Naive B cell (primary cell): ENCODE data around the gene POLR3G. TPM values are rescaled to one million over a fixed set of nuclear protein-coding genes. Genes with fewer than 3 reads are reported as not detected.

Source experiments
- ATAC-seq, 2 donors: fragments of 150-1000 bp; cut with Tn5 transposase; 2 replicates each; pipeline ENCODE4 v1.10.0; 2021; ENCODE audit warnings: low read depth in 2 of 2, mild to moderate bottlenecking in 2 of 2, moderate library complexity in 2 of 2
- DNase-seq: peaks from one replicate; pipeline ENCODE4 v3.0.0; 2022
- H3K27ac Mint-ChIP-seq, 6 donors: one replicate each; pipeline ENCODE4 v1.8.0; 2020 to 2022; ENCODE audit warnings: mild to moderate bottlenecking in 6 of 6, mixed read lengths in 6 of 6, moderate library complexity in 5 of 6, inconsistent platforms in 2 of 6
- H3K27me3 Mint-ChIP-seq, 3 donors: one replicate each; pipeline ENCODE4 v1.8.0; 2021 to 2022; ENCODE audit warnings: mixed read lengths in 3 of 3, mild to moderate bottlenecking in 1 of 3
- H3K36me3 Mint-ChIP-seq, 2 donors: one replicate each; pipeline ENCODE4 v1.8.0; 2020 to 2022; ENCODE audit warnings: mixed read lengths in 2 of 2, inconsistent platforms in 1 of 2, mild to moderate bottlenecking in 1 of 2
- H3K4me1 Mint-ChIP-seq, 3 donors: one replicate each; pipeline ENCODE4 v1.8.0; 2020 to 2022; ENCODE audit warnings: mixed read lengths in 3 of 3, inconsistent platforms in 1 of 3, mild to moderate bottlenecking in 1 of 3, moderate library complexity in 1 of 3
- H3K4me3 Mint-ChIP-seq, 8 donors: one replicate each; pipeline ENCODE4 v1.8.0; 2020 to 2022; ENCODE audit warnings: mild to moderate bottlenecking in 8 of 8, mixed read lengths in 8 of 8, moderate library complexity in 8 of 8, inconsistent platforms in 2 of 8
- H3K9me3 Mint-ChIP-seq, 7 donors: one replicate each; pipeline ENCODE4 v1.8.0; 2020 to 2022; ENCODE audit warnings: mixed read lengths in 7 of 7, mild to moderate bottlenecking in 5 of 7, inconsistent platforms in 2 of 7, moderate library complexity in 1 of 7
- polyA plus RNA-seq, 6 donors: library from polyadenylated mRNA; unstranded; fragments of 300-500 nt; fragmentation: Illumina TruSeq; gene quantifications; one replicate each; pipeline ENCODE4 v1.2.3, GENCODE V29; 2021; ENCODE audit warnings: low read depth in 6 of 6

The POLR3G gene, protein sequence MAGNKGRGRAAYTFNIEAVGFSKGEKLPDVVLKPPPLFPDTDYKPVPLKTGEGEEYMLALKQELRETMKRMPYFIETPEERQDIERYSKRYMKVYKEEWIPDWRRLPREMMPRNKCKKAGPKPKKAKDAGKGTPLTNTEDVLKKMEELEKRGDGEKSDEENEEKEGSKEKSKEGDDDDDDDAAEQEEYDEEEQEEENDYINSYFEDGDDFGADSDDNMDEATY
- polyA plus RNA-seq, result 1 to 10 TPM in 4 of 6 donors, under 1 TPM in 1, not detected in 1; 0.95 to 4.6 (median 2.6) TPM

DNA sequence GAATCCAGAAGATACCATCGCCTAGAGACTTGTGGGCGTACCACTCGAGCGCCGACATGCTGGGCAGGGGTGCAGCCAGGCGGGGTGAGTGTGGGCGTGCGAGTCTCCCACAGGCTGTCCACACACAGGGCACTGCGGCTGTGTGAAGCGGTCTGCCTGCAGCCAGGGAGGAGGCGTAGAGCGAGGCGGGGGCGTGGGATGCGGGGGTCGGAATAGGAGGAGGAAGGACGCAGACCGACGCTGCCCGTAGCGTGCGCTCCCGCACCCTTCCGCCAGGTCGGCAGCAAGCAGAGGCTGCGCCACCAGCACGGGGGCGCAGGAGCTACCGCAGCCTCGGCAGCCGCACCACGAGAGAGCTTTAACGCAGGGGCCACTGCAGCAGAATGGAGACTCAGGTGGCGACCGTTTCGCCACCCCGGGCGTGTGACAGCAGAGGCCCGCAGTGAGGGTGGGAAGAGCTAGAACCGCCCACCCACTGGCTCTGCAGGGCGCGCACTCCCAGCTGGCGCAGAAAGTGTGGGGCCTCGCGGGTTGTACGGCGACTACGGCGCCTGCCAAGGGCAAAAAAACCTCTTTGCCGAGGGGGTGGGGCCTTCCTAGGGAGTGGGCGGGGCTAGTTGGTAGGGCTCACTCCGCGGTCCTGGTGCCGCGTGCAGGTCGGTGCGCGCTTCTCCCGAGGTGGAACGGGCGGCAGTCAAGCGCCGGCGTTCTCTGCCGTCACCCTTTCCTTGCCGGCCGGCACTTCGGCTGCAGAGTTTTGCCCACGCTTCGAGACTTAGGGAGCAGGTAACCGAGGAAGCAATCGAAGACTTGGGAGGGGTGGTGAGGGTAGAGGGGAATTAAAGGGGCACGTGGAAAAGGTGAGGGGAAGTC lies at the start of gene POLR3G, which contains the start of gene MBLAC2:
Gene POLR3G (plus strand): TSS at position 630 of the 873 bp plus-strand sequence. CDS start 10,704 bp downstream, outside the sequence.
Gene MBLAC2 (minus strand): TSS at position 537 of the 873 bp plus-strand sequence. CDS start 479 bp downstream, at position 58.
- H3K27ac Mint-ChIP-seq, result peak within 1 kb of the TSS; percentile 76 to 98 (median 92)
- peaks cover 0 to under 1% (median 0%) of the 10 kb centered on the region in 7 donors for H3K9me3 Mint-ChIP-seq
- H3K36me3 Mint-ChIP-seq, result peaks cover 0 to 5% of the 10 kb centered on the region in 2 donors
- DNase-seq (peak; percentile 92), ATAC-seq (peak; percentile 84 to 86)
- H3K4me3 Mint-ChIP-seq, result peak within 1 kb of the TSS; percentile 92 to 99 (median 98)
- peaks cover 30 to 39% (median 35%) of the 10 kb centered on the region in 3 donors for H3K4me1 Mint-ChIP-seq
- no peaks in the 10 kb centered on the region for H3K27me3 Mint-ChIP-seq

DNA sequence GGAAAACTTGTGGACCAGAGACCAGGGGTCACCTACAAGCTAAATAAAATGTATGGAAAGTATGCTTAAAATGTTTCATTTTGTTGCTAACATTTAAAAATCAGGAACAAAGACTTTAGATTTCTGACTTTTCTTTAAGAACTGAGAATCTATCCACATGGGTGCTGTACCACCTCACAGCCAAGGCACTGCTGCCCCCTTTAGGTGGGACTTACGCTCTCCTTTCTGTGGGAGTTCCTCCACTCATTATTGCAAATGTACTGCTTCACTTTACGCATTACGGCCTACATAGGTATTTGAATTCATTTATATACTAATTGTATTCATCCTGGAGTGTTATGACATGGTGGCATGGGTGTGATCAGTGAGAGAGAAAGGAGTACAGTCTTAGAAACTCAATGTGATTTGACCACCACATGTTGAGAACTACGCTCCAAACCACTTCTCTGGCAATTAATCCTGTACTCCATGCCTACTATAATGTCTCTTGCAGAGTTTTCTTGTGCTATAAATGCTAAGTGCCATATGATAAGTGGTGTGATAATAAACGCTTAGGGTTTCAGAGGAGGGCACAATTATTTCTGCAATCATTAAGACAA lies 40.4 kb upstream of the POLR3G start:
- no peaks in the 10 kb centered on the region for H3K9me3 Mint-ChIP-seq
- peaks cover 6 to 31% (median 6%) of the 10 kb centered on the region in 3 donors for H3K27me3 Mint-ChIP-seq
- H3K36me3 Mint-ChIP-seq, result no peaks in the 10 kb centered on the region
- no peak overlapping the region for H3K27ac Mint-ChIP-seq
- H3K4me1 Mint-ChIP-seq, result no peaks in the 10 kb centered on the region
- no peak overlapping the region for H3K4me3 Mint-ChIP-seq
- DNase-seq (peak; percentile 4), ATAC-seq (peak; percentile 51)

DNA sequence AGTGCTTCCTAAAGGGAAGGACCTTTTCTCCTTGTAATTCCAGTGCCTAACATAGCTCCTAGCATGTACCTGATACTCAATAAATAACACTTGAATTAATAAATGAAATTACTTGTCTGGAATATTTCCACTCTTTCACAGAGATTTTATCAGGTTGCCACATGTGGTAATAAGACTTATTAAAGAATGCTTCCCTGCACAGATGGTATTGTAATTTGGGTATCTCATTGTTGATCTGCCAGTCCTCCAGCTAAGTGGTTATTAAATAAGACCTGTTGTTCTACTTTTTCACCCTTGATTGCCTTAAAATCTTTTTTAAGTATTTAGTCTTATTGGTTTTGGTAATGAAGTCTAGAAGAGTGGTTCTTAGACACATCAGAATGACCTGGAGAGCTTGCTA lies 37.0 kb upstream of the POLR3G start:
- peak overlapping the region in 1 of 6 donors; percentile 25 for H3K27ac Mint-ChIP-seq
- no peak for DNase-seq
- H3K27me3 Mint-ChIP-seq, result peaks cover 0 to 22% (median 6%) of the 10 kb centered on the region in 3 donors
- ATAC-seq, result no peak
- no peak overlapping the region for H3K4me3 Mint-ChIP-seq
- no peaks in the 10 kb centered on the region for H3K36me3 Mint-ChIP-seq
- H3K9me3 Mint-ChIP-seq, result no peaks in the 10 kb centered on the region
- H3K4me1 Mint-ChIP-seq, result peaks cover 0 to 6% (median 0%) of the 10 kb centered on the region in 3 donors

DNA sequence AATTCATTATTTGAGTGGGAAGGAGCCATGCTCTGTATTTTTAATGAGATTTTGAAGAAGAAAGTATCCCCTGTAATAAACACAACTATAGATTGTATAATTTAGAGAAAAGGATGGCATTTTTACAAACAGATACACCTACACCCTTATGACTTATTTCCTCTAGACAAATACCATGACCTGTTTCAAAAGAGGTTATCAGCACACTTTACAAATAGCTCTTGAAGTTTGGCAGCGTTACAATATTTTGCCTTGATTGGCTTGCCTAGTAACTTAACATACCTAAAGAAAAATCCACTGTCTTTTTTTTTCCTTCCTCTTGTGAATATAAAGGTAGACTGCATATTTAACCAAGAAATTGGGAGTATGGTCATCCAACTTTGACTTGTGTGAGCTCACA lies 36.6 kb upstream of the POLR3G start:
- ATAC-seq, result no peak
- Mint-ChIP-seq H3K27me3 (peaks cover 0 to 22% (median 6%) of the 10 kb centered on the region in 3 donors), H3K27ac (no peak overlapping the region)

DNA sequence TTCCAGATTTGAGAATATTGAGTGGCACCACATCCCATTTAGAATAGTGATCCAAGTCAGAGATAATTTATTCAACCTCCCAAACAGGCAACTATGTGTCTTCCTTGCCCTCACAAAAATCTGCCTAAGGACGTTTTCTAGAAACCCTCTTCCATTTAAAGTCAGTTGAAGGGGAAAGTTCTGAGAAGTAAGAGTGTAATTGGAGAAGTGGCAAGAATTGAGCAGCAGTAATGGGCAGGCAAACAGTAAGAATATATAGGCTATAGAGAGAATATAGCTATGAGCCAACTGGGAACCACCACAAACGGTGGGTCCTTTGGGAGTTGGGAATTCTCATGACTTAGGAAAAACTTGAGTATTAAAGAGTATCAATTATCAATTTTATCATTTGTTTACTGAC lies 34.0 kb upstream of the POLR3G start:
- Mint-ChIP-seq H3K27ac (peak overlapping the region in 1 of 6 donors; percentile 49), H3K9me3 (peaks cover 0 to 3% (median 0%) of the 10 kb centered on the region in 7 donors), H3K27me3 (peaks cover 0 to 22% (median 6%) of the 10 kb centered on the region in 3 donors), H3K4me3 (peak overlapping the region in 5 of 8 donors; percentile 68 to 86 (median 77)), H3K4me1 (peaks cover 0 to 6% (median 0%) of the 10 kb centered on the region in 3 donors), H3K36me3 (no peaks in the 10 kb centered on the region)
- ATAC-seq (no peak), DNase-seq (no peak)

More for the DNA sequence above, 36.6 kb upstream of the POLR3G start:
- no peak overlapping the region for H3K4me3 Mint-ChIP-seq
- no peak for DNase-seq
- H3K36me3 Mint-ChIP-seq, result no peaks in the 10 kb centered on the region
- H3K4me1 Mint-ChIP-seq, result peaks cover 0 to 6% (median 0%) of the 10 kb centered on the region in 3 donors
- H3K9me3 Mint-ChIP-seq, result no peaks in the 10 kb centered on the region

DNA sequence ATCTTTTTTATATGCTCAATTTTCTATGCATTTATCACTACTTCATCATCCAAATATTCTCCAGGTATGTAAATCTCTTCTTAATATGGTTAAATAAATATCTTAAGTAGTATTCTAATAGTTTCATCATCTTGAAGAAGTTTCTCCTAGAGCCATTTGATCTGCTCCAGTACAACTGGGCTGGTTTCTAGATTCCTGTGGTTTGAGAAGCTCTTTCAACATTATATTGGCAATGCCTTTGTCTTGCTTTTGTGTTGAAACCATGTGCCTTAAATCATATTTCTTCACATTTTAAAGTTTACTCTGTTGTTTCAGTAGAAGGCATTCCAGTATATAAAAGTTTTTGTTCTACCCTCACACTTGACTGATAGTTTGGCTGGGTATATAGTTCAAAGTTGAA lies 27.7 kb upstream of the POLR3G start:
- peaks cover 0 to 8% (median 0%) of the 10 kb centered on the region in 7 donors for H3K9me3 Mint-ChIP-seq
- no peak overlapping the region for H3K4me3 Mint-ChIP-seq
- no peaks in the 10 kb centered on the region for H3K36me3 Mint-ChIP-seq
- no peak for DNase-seq
- ATAC-seq, result no peak
- H3K27ac Mint-ChIP-seq, result no peak overlapping the region
- no peaks in the 10 kb centered on the region for H3K4me1 Mint-ChIP-seq
- H3K27me3 Mint-ChIP-seq, result no peaks in the 10 kb centered on the region

DNA sequence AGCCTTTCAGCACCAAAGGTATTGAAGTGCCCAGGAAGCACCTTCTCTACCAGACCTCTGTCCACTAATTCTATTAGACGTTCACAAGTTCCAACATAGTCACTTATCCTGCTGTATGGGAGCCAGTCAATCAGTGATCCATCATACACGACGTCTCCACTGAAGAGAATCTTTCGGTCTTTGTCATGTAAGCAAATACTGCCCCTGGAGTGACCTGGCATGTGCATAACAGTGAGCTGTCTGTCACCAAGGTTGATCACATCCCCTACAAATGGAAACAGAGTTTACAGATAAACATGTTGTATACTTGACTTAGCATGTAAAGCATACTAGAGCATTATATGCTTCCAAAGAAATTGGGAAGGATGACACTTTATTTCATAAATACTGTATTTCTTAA lies 13.4 kb upstream of the POLR3G start:
- no peak overlapping the region for H3K27ac Mint-ChIP-seq
- H3K4me1 Mint-ChIP-seq, result peaks cover 0 to 9% (median 8%) of the 10 kb centered on the region in 3 donors
- no peak overlapping the region for H3K4me3 Mint-ChIP-seq
- H3K9me3 Mint-ChIP-seq, result no peaks in the 10 kb centered on the region
- DNase-seq, result no peak
- H3K27me3 Mint-ChIP-seq, result no peaks in the 10 kb centered on the region
- H3K36me3 Mint-ChIP-seq, result peaks cover 0 to 15% of the 10 kb centered on the region in 2 donors
- ATAC-seq, result no peak

DNA sequence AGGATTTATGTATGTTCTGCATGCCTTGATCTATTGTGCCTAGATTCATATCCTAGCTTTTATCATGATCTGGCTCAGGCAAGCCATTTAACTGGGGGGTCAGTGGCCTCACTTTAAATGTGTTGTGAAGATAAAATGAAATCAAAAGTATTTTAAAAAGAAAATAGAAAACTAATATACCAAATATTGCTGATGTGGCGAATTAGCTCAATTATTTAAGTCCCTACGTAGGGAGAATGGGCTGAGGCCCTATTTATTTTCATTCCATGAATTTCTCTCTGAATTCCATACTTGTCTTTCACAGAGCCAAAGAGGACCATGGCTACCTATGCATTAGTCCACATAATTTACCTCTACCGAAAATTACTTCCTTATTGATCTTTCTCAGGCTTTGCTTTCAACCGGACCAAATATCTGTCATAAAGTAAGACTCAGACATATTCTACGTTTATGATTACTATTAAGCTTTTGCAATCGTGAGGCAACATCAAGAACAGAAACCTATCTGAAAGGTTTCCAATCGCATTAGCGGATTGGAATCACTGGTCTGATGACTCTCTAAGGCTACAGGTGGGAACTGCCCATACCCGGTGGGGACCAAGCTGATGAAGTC lies 1.8 kb upstream of the POLR3G start:
- Mint-ChIP-seq H3K27me3 (no peaks in the 10 kb centered on the region), H3K9me3 (peaks cover 0 to 6% (median 2%) of the 10 kb centered on the region in 7 donors), H3K27ac (peak overlapping the region in 3 of 6 donors; percentile 12 to 95 (median 84)), H3K36me3 (peaks cover 0 to 20% of the 10 kb centered on the region in 2 donors), H3K4me1 (peaks cover 30 to 45% (median 35%) of the 10 kb centered on the region in 3 donors), H3K4me3 (peak overlapping the region; percentile 92 to 99 (median 98))
- ATAC-seq, result no peak
- DNase-seq, result no peak

DNA sequence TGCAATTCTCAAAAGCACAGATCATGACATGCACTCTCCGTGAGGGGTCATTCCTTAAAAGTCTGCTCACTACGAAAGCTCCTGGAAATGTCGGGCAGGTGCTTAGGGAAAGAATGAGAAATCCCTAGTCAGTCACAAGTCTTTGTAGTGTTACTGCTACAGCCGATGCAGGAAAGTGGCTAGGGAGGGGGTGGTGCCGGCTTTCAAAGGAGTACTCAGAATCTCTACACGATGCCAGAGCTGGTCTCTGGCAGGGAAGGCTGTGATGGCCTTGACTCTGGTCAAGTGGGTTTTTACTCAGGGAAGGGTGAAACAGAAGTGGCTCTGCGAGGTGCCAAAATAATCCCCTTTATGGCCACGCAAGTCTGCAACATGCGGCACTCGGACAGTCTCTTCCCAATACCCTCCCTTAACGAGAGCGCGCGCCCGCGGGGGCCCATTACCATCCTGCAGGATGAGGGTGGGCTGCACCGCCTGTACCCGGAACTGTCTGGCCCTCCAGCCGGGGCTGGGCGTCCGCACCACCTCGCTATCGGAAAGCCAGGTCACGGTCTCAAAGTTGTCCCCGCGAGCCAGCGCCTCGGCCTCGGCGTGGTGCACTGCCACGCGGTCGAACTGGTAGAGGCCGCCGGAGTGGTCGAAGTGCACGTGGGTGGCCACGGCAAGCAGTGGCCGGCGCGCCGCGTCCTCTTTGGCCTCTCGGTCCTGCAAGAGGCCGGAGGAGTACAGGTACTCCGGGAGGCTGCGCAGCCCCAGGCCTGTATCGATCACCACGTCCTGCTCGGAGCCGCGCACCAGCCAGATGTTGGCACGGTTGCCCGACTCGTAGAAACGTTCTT lies 1.0 kb upstream of the POLR3G start:
- H3K9me3 Mint-ChIP-seq, result peaks cover 0 to 4% (median 0%) of the 10 kb centered on the region in 7 donors
- peaks cover 30 to 45% (median 35%) of the 10 kb centered on the region in 3 donors for H3K4me1 Mint-ChIP-seq
- ATAC-seq, result no peak
- peak; percentile 17 for DNase-seq
- H3K36me3 Mint-ChIP-seq, result peaks cover 0 to 13% of the 10 kb centered on the region in 2 donors
- H3K27me3 Mint-ChIP-seq, result no peaks in the 10 kb centered on the region
- H3K4me3 Mint-ChIP-seq, result peak overlapping the region; percentile 92 to 99 (median 98)
- peak overlapping the region in 5 of 6 donors; percentile 82 to 95 (median 89) for H3K27ac Mint-ChIP-seq

DNA sequence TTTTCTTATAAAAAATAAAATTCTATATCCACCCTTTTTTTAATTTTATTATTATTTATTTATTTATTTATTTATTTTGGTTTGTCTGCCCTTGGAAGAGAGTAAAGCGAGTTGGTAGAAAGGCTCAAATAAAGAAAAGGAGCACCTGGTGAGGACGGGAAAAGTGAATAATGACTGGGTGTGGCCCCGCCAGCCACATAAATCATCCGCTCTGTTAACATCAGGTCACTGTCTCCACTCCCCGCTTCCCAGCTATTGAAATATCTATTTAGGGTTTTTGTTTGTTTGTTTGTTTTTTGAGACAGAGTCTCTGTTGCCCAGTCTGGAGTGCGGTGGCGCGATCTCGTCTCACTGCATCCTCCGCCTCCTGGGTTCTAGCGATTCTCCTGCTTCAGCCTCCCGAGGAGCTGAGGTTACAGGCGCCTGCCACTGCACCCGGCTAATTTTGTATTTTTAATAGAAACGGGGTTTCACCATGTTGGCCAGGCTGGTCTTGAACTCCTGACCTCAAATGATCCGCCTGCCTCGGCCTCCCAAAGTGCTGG lies 844 bp downstream of the POLR3G start:
- ATAC-seq, result no peak
- DNase-seq, result no peak
- Mint-ChIP-seq H3K4me1 (peaks cover 28 to 31% (median 30%) of the 10 kb centered on the region in 3 donors), H3K36me3 (peaks cover 0 to 5% of the 10 kb centered on the region in 2 donors), H3K4me3 (peak overlapping the region; percentile 52 to 99 (median 96)), H3K9me3 (no peaks in the 10 kb centered on the region), H3K27me3 (no peaks in the 10 kb centered on the region), H3K27ac (no peak overlapping the region)

DNA sequence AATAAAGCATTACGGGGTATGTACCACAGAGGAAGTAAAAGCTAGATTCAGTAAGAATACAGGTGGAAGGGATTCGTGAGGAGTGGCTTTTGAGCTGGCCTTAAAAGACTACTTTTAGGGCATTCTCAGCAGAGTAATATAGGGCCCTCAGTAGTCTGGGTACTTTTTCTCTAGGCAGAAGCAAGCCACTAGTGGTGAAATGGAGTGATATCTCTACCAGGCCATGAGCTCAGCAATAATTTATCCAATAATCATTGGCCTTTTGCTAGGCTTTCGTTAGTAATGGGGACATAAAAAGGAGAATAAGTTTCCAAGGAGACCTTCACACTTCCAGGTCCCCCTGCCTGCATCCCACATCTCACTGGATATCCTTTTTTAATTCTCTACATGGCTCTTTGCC lies 1.7 kb downstream of the POLR3G start:
- Mint-ChIP-seq H3K27me3 (no peaks in the 10 kb centered on the region), H3K9me3 (no peaks in the 10 kb centered on the region), H3K4me3 (peak overlapping the region in 1 of 8 donors; percentile 95), H3K27ac (peak overlapping the region in 1 of 6 donors; percentile 19), H3K36me3 (peaks cover 0 to under 1% of the 10 kb centered on the region in 2 donors), H3K4me1 (peaks cover 20 to 23% (median 22%) of the 10 kb centered on the region in 3 donors)
- ATAC-seq, result no peak
- DNase-seq, result no peak

DNA sequence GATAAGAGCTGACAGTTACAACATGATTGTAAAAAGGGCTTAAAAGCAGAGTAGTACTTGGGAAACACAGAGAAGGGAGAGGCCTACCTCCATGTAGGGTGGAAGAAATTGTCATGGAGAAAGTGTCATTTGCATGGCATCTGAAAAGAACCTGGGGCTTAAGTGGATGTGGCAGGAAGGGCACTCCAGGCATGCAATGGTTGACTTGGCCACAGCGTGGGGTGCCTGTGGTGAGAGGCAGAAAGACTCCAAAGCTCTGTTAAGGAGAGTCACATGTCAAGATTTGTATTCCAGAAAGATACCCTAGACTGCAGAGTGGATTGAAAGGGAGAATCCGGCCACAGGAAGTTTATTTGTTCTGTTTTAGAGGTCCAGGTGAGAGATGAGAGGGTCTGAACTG lies 2.4 kb downstream of the POLR3G start:
- Mint-ChIP-seq H3K9me3 (no peaks in the 10 kb centered on the region), H3K27ac (peak overlapping the region in 1 of 6 donors; percentile 59), H3K36me3 (no peaks in the 10 kb centered on the region)

More for the DNA sequence above, 2.4 kb downstream of the POLR3G start:
- DNase-seq (no peak), ATAC-seq (no peak)
- Mint-ChIP-seq H3K4me3 (no peak overlapping the region), H3K4me1 (peaks cover 19 to 23% (median 20%) of the 10 kb centered on the region in 3 donors), H3K27me3 (no peaks in the 10 kb centered on the region)
